ENCODE data around the gene ST6GAL1.

ST6GAL1 gene

GRCh38 chr3:186975726-186976125 lies 45.4 kb downstream of the ST6GAL1 start:
- Histone ChIP-seq H3K27ac (ENCODE audit: low read length) (no peak overlapping the region), H3K36me3 (ENCODE audit: control insufficient read depth in 1 of 2, insufficient read depth in 2 of 2, low read length in 2 of 2) (peaks cover 0 to 5% of the 10 kb centered on the region in 2 donors), H3K4me1 (ENCODE audit: control insufficient read depth in 1 of 2, insufficient read depth in 2 of 2, low read length in 2 of 2) (peaks cover 0 to 10% of the 10 kb centered on the region in 2 donors), H3K27me3 (ENCODE audit: low read depth, low read length) (no peaks in the 10 kb centered on the region), H3K4me3 (ENCODE audit: low read depth in 1 of 2, low read length in 2 of 2) (no peak overlapping the region), H3K9me3 (ENCODE audit: control insufficient read depth in 1 of 2, low read length in 2 of 2) (no peaks in the 10 kb centered on the region)

- Histone ChIP-seq H3K36me3 (ENCODE audit: control insufficient read depth in 1 of 2, insufficient read depth in 2 of 2, low read length in 2 of 2) (peaks cover 0 to 5% of the 10 kb centered on the region in 2 donors), H3K4me1 (ENCODE audit: control insufficient read depth in 1 of 2, insufficient read depth in 2 of 2, low read length in 2 of 2) (peaks cover 0 to 10% of the 10 kb centered on the region in 2 donors), H3K4me3 (ENCODE audit: low read depth in 1 of 2, low read length in 2 of 2) (peak overlapping the region in 1 of 2 donors; percentile 14), H3K27me3 (ENCODE audit: low read depth, low read length) (no peaks in the 10 kb centered on the region), H3K27ac (ENCODE audit: low read length) (peak overlapping the region; percentile 6), H3K9me3 (ENCODE audit: control insufficient read depth in 1 of 2, low read length in 2 of 2) (no peaks in the 10 kb centered on the region)
Measured at GRCh38 chr3:186976837-186977750, 46.8 kb downstream of the ST6GAL1 start.

GRCh38 chr3:186978712-186979111 lies 48.4 kb downstream of the ST6GAL1 start:
- H3K36me3 ChIP-seq (ENCODE audit: control insufficient read depth in 1 of 2, insufficient read depth in 2 of 2, low read length in 2 of 2), result no peaks in the 10 kb centered on the region
- no peaks in the 10 kb centered on the region for H3K9me3 ChIP-seq (ENCODE audit: control insufficient read depth in 1 of 2, low read length in 2 of 2)
- no peak overlapping the region for H3K27ac ChIP-seq (ENCODE audit: low read length)

GRCh38 chr3:186979852-186980251 lies 49.5 kb downstream of the ST6GAL1 start:
- H3K36me3 ChIP-seq (ENCODE audit: control insufficient read depth in 1 of 2, insufficient read depth in 2 of 2, low read length in 2 of 2), result no peaks in the 10 kb centered on the region
- no peak overlapping the region for H3K27ac ChIP-seq (ENCODE audit: low read length)
- H3K4me1 ChIP-seq (ENCODE audit: control insufficient read depth in 1 of 2, insufficient read depth in 2 of 2, low read length in 2 of 2), result peaks cover 0 to 10% of the 10 kb centered on the region in 2 donors
- H3K4me3 ChIP-seq (ENCODE audit: low read depth in 1 of 2, low read length in 2 of 2), result no peak overlapping the region
- no peaks in the 10 kb centered on the region for H3K27me3 ChIP-seq (ENCODE audit: low read depth, low read length)
- H3K9me3 ChIP-seq (ENCODE audit: control insufficient read depth in 1 of 2, low read length in 2 of 2), result no peaks in the 10 kb centered on the region

More at GRCh38 chr3:186978712-186979111, 48.4 kb downstream of the ST6GAL1 start:
- no peak overlapping the region for H3K4me3 ChIP-seq (ENCODE audit: low read depth in 1 of 2, low read length in 2 of 2)
- H3K27me3 ChIP-seq (ENCODE audit: low read depth, low read length), result no peaks in the 10 kb centered on the region
- H3K4me1 ChIP-seq (ENCODE audit: control insufficient read depth in 1 of 2, insufficient read depth in 2 of 2, low read length in 2 of 2), result peaks cover 0 to 10% of the 10 kb centered on the region in 2 donors

- no peaks in the 10 kb centered on the region for H3K36me3 ChIP-seq (ENCODE audit: control insufficient read depth in 1 of 2, insufficient read depth in 2 of 2, low read length in 2 of 2)
- H3K4me1 ChIP-seq (ENCODE audit: control insufficient read depth in 1 of 2, insufficient read depth in 2 of 2, low read length in 2 of 2), result peaks cover 0 to 10% of the 10 kb centered on the region in 2 donors
- no peaks in the 10 kb centered on the region for H3K27me3 ChIP-seq (ENCODE audit: low read depth, low read length)
- H3K9me3 ChIP-seq (ENCODE audit: control insufficient read depth in 1 of 2, low read length in 2 of 2), result no peaks in the 10 kb centered on the region
- no peak overlapping the region for H3K4me3 ChIP-seq (ENCODE audit: low read depth in 1 of 2, low read length in 2 of 2)
- H3K27ac ChIP-seq (ENCODE audit: low read length), result no peak overlapping the region
Measured at GRCh38 chr3:186980989-186981388, 50.7 kb downstream of the ST6GAL1 start.

GRCh38 chr3:186983659-186984058 lies 53.3 kb downstream of the ST6GAL1 start:
- no peaks in the 10 kb centered on the region for H3K4me1 ChIP-seq (ENCODE audit: control insufficient read depth in 1 of 2, insufficient read depth in 2 of 2, low read length in 2 of 2)

GRCh38 chr3:186984064-186984463 lies 53.7 kb downstream of the ST6GAL1 start:
- Histone ChIP-seq H3K36me3 (ENCODE audit: control insufficient read depth in 1 of 2, insufficient read depth in 2 of 2, low read length in 2 of 2) (no peaks in the 10 kb centered on the region), H3K9me3 (ENCODE audit: control insufficient read depth in 1 of 2, low read length in 2 of 2) (no peaks in the 10 kb centered on the region), H3K4me1 (ENCODE audit: control insufficient read depth in 1 of 2, insufficient read depth in 2 of 2, low read length in 2 of 2) (no peaks in the 10 kb centered on the region), H3K27me3 (ENCODE audit: low read depth, low read length) (no peaks in the 10 kb centered on the region), H3K27ac (ENCODE audit: low read length) (no peak overlapping the region), H3K4me3 (ENCODE audit: low read depth in 1 of 2, low read length in 2 of 2) (no peak overlapping the region)

More at GRCh38 chr3:186983659-186984058, 53.3 kb downstream of the ST6GAL1 start:
- Histone ChIP-seq H3K4me3 (ENCODE audit: low read depth in 1 of 2, low read length in 2 of 2) (no peak overlapping the region), H3K27ac (ENCODE audit: low read length) (no peak overlapping the region), H3K36me3 (ENCODE audit: control insufficient read depth in 1 of 2, insufficient read depth in 2 of 2, low read length in 2 of 2) (no peaks in the 10 kb centered on the region), H3K27me3 (ENCODE audit: low read depth, low read length) (no peaks in the 10 kb centered on the region), H3K9me3 (ENCODE audit: control insufficient read depth in 1 of 2, low read length in 2 of 2) (no peaks in the 10 kb centered on the region)

- Histone ChIP-seq H3K4me1 (ENCODE audit: control insufficient read depth in 1 of 2, insufficient read depth in 2 of 2, low read length in 2 of 2) (no peaks in the 10 kb centered on the region), H3K27ac (ENCODE audit: low read length) (peak overlapping the region; percentile 12), H3K27me3 (ENCODE audit: low read depth, low read length) (no peaks in the 10 kb centered on the region), H3K4me3 (ENCODE audit: low read depth in 1 of 2, low read length in 2 of 2) (no peak overlapping the region), H3K9me3 (ENCODE audit: control insufficient read depth in 1 of 2, low read length in 2 of 2) (no peaks in the 10 kb centered on the region), H3K36me3 (ENCODE audit: control insufficient read depth in 1 of 2, insufficient read depth in 2 of 2, low read length in 2 of 2) (no peaks in the 10 kb centered on the region)
Measured at GRCh38 chr3:186985661-186986364, 55.5 kb downstream of the ST6GAL1 start.

- Histone ChIP-seq H3K27ac (ENCODE audit: low read length) (no peak overlapping the region), H3K27me3 (ENCODE audit: low read depth, low read length) (no peaks in the 10 kb centered on the region), H3K4me3 (ENCODE audit: low read depth in 1 of 2, low read length in 2 of 2) (no peak overlapping the region), H3K36me3 (ENCODE audit: control insufficient read depth in 1 of 2, insufficient read depth in 2 of 2, low read length in 2 of 2) (no peaks in the 10 kb centered on the region), H3K4me1 (ENCODE audit: control insufficient read depth in 1 of 2, insufficient read depth in 2 of 2, low read length in 2 of 2) (no peaks in the 10 kb centered on the region), H3K9me3 (ENCODE audit: control insufficient read depth in 1 of 2, low read length in 2 of 2) (no peaks in the 10 kb centered on the region)
Measured at GRCh38 chr3:186986406-186986805, 56.1 kb downstream of the ST6GAL1 start.

- H3K27me3 ChIP-seq (ENCODE audit: low read depth, low read length), result no peaks in the 10 kb centered on the region
- no peaks in the 10 kb centered on the region for H3K4me1 ChIP-seq (ENCODE audit: control insufficient read depth in 1 of 2, insufficient read depth in 2 of 2, low read length in 2 of 2)
- H3K27ac ChIP-seq (ENCODE audit: low read length), result no peak overlapping the region
- no peaks in the 10 kb centered on the region for H3K9me3 ChIP-seq (ENCODE audit: control insufficient read depth in 1 of 2, low read length in 2 of 2)
- H3K4me3 ChIP-seq (ENCODE audit: low read depth in 1 of 2, low read length in 2 of 2), result no peak overlapping the region
- H3K36me3 ChIP-seq (ENCODE audit: control insufficient read depth in 1 of 2, insufficient read depth in 2 of 2, low read length in 2 of 2), result no peaks in the 10 kb centered on the region
Measured at GRCh38 chr3:186986816-186987215, 56.5 kb downstream of the ST6GAL1 start.

GRCh38 chr3:186988806-186989205 lies 58.5 kb downstream of the ST6GAL1 start:
- Histone ChIP-seq H3K27ac (ENCODE audit: low read length) (no peak overlapping the region), H3K4me3 (ENCODE audit: low read depth in 1 of 2, low read length in 2 of 2) (no peak overlapping the region), H3K36me3 (ENCODE audit: control insufficient read depth in 1 of 2, insufficient read depth in 2 of 2, low read length in 2 of 2) (no peaks in the 10 kb centered on the region), H3K27me3 (ENCODE audit: low read depth, low read length) (no peaks in the 10 kb centered on the region), H3K4me1 (ENCODE audit: control insufficient read depth in 1 of 2, insufficient read depth in 2 of 2, low read length in 2 of 2) (no peaks in the 10 kb centered on the region), H3K9me3 (ENCODE audit: control insufficient read depth in 1 of 2, low read length in 2 of 2) (no peaks in the 10 kb centered on the region)

Measured in muscle layer of duodenum (tissue), 2 donors.